Measurements from ENCODE around the gene POLR3E. TPM values are rescaled to one million over a fixed set of nuclear protein-coding genes. Genes with fewer than 3 reads are reported as not detected.
"Not testable (repeated sequence)": the region's sequence is repeated elsewhere in the genome, so short reads cannot be mapped to it uniquely, and the experiment has no call there.

The POLR3E gene
- total RNA-seq, 1 donor from 2014 or later: 26.1 TPM

- DNase-seq (ENCODE audit: low spot score) (no peak), ATAC-seq (no peak)
These were observed 63.9 kb downstream of the POLR3E start for GRCh38 chr16:22360963-22361659.

DNA sequence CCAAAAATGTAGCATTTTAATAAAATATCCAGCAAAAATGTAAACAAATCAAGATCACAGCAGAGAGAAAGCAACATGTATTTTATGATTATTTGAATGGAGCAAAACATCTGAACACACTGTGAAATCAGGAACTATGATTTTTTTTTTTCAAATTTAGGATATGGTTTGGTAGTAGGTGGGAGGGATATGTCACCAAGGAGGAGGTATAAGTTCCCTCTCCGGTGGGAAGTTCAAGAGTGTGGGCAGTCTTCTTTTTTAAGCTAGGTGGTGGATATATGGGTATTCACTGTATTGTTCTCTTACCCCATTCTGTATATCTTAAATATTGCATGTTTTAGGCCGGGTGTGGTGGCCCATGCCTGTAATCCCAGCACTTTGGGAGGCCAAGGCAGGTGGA is 67.0 kb downstream of the POLR3E start:
- no peak for DNase-seq (ENCODE audit: low spot score)
- ATAC-seq: no peak

DNA sequence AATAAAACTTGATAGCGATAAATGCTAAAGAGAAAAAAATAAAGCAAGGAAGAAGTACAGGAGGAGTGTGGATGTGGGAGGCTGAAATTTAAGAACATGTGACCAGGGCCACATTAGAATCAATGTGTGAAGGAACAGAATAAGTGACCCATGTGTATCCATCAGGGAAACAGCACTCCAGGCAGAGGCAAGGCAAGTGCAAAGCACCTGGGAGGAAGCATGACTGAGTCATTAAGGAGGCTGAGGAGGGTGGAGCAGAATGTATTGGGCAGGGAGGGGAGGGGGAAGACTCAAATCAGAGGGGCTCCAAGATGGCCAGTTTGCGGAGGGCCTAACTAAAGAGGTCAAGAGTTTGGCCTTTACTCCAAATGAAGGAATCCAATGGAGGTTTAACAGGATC is 69.2 kb downstream of the POLR3E start:
- DNase-seq (ENCODE audit: low spot score): no peak
- ATAC-seq: no peak

DNA sequence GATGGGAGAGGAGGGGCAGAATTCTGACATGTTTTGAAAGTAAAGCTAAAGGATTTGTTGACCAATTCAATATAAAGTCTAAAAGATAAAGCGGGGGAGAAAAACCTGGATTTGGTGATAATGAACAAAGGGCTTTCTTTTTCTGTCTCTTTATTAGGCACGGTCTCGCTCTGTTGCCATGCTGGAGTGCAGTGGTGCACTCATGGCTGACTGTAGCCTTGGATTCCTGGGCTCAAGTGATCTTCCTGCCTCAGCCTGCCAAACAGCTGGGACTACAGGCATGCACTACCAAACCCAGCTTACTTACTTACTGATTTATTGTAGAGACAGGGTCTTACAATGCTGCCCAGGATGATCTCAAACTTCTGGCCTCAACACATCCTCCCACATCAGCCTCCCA is 69.7 kb downstream of the POLR3E start:
- ATAC-seq: no peak

GRCh38 chr16:22368200-22368826 is 71.1 kb downstream of the POLR3E start:
- not testable (repeated sequence) for ATAC-seq; DNase-seq (ENCODE audit: low spot score)

More for the DNA sequence above, 69.7 kb downstream of the POLR3E start:
- DNase-seq (ENCODE audit: low spot score): no peak

DNA sequence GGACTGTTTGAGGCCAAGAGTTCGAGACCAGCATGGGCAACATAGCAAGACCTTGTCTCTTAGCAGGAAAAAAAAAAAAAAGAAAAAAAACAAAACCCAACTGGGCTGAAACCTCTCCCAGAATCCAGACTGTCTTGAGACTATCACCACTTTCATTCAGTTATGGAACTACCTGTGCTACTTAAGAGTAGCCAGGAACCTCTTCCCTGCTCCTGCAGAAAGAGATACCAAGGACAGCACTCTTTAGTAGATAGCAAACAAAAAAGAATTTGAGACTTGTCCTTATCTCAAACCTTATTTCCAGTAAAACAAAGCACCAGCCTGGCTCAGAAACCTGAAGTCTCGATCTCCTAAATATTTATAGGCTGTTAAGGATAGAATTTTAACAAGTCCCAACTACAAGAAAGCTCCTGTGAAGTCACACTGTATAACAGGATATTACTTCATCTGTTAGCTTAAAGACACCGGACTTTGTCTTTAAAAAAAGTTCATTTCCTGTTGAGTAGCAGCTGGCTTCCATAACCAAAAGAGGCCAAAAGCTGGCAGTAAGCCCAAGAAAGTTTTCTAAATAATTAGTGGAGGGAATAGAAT is 72.1 kb downstream of the POLR3E start:
- ATAC-seq: no peak

DNA sequence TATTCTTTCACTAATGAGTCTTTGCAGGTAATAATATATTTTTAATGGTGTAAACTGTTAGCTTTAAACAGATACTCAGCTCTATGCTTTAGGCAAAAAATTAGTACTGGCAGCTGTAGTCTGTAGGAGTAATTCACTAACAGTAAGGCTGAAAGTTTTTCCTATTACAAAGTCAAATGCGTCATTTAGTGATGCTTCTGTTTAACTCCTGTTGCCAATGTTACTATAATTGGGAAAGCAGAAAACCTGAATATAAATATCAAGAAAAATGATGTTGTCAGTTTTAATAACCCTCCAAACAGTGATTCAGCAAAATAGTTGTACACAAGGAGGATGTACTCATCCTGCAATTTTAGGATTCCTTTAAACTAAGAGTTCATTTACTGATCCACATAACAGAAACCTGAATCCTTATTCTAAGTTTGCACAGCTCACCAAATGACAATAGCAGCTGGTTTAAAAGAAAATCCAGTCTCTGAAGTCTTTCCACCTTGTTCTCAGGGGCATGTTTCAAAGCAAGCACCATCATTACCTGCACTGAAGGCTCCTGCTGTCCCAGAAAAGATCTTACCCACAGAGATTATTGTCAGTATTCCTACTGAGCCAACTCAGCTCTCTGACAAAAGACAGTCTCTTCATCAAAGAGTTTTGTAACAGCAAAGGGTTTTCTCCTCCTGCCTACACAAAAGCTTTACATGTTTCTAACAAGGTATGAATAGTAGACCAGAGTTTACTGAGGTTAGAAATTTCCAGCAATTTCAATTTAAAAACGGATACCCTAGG is 73.0 kb downstream of the POLR3E start:
- DNase-seq (ENCODE audit: low spot score) (no peak), ATAC-seq (no peak)

More for the DNA sequence above, 72.1 kb downstream of the POLR3E start:
- no peak for DNase-seq (ENCODE audit: low spot score)

GRCh38 chr16:22372882-22373661 is 75.9 kb downstream of the POLR3E start:
- DNase-seq (ENCODE audit: low spot score): no peak
- no peak for ATAC-seq

GRCh38 chr16:22373662-22374310 is 76.6 kb downstream of the POLR3E start:
- peak; percentile 50 for ATAC-seq
- DNase-seq (ENCODE audit: low spot score): peak; percentile 70

- DNase-seq (ENCODE audit: low spot score) (peak; percentile 99), ATAC-seq (peak; percentile 85)
These were observed 77.3 kb downstream of the POLR3E start, which contains the start of gene CDR2 for GRCh38 chr16:22374311-22375116. Gene CDR2 (minus strand): TSS chr16:22374619. CDS start chr16:22374309, 310 bp downstream.

GRCh38 chr16:22375117-22375962 is 78.1 kb downstream of the POLR3E start:
- ATAC-seq: no peak
- DNase-seq (ENCODE audit: low spot score): no peak

- no peak for ATAC-seq
- DNase-seq (ENCODE audit: low spot score): no peak
These were observed 78.9 kb downstream of the POLR3E start for GRCh38 chr16:22375963-22376640.

- ATAC-seq: no peak
- DNase-seq (ENCODE audit: low spot score): no peak
These were observed 82.4 kb downstream of the POLR3E start for GRCh38 chr16:22379656-22380055.

DNA sequence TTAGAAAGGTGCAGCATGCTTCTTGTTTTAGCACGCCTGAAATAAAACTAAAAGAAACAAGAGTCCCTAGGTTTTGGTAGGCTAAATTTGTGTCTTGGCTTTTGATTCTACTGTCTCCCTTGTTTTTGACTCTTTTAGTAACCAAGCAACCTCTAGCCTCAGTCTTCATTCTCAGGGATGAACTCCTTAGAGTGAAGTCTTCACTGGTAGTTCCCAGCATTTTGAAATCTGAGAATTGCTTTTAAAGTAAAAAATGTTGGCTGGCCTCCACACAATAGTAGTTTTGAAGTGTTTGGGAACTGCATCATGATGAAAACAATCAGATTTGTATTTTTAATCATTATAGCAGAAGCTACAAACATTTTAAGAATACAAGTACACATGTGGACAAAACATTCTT is 83.3 kb downstream of the POLR3E start:
- no peak for ATAC-seq
- DNase-seq (ENCODE audit: low spot score): no peak

DNA sequence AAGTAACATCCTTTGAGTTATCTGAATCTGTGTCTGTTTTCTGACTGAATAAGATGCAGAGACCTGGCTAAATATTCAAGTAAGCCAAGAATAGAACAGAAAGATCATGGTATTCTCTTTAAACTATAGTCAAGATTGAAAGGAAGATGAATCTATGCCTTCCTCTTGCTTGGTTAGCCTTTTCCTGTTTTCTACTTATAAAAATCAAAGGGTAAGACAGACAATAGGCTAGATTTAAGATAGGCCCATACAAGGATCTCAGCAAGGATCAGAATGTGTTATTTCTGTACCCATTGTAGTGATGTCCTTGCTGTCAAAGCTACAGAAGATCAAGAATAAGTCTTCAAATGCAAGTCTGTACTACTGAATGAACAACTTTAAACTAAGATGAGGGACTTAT is 84.2 kb downstream of the POLR3E start:
- ATAC-seq (no peak), DNase-seq (ENCODE audit: low spot score) (no peak)

GRCh38 chr16:22383827-22384226 is 86.6 kb downstream of the POLR3E start:
- DNase-seq (ENCODE audit: low spot score): no peak
- ATAC-seq: no peak
